ENCODE data around the gene FAM20B. TPM values are rescaled to one million over a fixed set of nuclear protein-coding genes. Genes with fewer than 3 reads are reported as not detected.
A peak's percentile ranks its signal among the peaks of the same experiment; 100 is the strongest.

Gene FAM20B
- total RNA-seq, 1 donor from 2014 or later, result 25.7 TPM

- DNase-seq, result no peak
Observed at GRCh38 chr1:179092896-179093461, 67.3 kb downstream of the FAM20B start.

- no peak for DNase-seq
Observed at GRCh38 chr1:179094818-179095217, 69.1 kb downstream of the FAM20B start.

DNA sequence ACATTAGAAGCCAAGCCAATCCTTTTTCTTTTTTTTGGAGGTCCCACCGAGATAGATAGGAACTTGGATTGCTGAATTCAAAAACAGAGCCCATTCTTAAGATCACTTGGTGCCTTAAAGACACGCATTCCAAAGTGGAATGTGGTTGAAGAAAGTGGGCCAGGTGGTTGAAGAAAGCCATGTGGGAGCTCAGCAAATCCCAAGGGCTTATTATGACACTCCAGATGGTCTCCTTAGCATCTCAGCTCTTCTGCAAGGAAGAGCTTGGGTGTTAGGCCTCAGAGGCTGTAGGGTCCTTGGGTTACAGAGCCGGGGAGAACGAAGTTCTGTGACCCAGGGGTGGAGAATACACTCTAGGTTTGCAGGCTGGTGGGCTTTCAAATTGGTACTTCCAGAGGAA is 69.7 kb downstream of the FAM20B start:
- DNase-seq, result no peak

DNA sequence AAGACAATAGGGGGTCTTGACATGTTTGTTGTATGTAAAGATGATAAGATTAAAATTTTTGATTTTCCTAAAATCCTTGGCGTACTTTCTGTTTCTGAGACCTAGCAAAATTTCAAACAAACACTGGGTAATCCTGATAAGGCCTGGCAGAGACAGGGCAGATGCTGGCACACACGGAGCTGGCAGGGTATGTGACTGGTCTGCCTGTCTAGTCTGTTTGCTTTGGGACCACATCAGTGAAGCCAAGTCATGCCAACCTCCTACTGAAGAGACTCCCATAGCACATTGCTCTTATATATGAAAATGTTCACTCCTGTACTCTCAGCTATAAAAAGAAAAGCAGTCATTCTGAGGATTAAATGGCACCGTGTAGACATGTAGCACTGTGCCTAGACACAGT is 70.2 kb downstream of the FAM20B start:
- DNase-seq, result no peak

GRCh38 chr1:179099891-179100290 is 74.2 kb downstream of the FAM20B start:
- no peak for DNase-seq

DNA sequence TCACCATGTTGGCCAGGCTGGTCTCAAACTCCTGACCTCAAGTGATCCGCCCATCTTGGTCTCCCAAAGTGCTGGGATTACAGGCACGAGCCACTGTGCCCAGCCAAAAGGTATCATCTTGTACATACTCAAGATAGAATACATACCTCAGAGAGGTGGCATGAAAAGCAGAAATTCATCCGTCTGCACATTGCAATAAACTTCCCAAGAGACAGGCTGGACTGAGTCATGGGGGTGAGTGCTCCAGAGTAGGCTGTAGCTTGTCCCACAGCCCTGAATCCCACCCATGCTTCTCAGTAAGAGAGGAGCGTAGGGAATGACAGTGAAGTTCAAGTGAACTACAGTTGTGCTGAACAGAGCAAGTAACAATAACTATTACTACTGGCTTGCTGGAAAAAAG is 75.9 kb downstream of the FAM20B start:
- DNase-seq, result no peak

GRCh38 chr1:179103999-179104398 is 78.3 kb downstream of the FAM20B start:
- DNase-seq, result no peak

GRCh38 chr1:179104611-179105250 is 79.0 kb downstream of the FAM20B start:
- no peak for DNase-seq

DNA sequence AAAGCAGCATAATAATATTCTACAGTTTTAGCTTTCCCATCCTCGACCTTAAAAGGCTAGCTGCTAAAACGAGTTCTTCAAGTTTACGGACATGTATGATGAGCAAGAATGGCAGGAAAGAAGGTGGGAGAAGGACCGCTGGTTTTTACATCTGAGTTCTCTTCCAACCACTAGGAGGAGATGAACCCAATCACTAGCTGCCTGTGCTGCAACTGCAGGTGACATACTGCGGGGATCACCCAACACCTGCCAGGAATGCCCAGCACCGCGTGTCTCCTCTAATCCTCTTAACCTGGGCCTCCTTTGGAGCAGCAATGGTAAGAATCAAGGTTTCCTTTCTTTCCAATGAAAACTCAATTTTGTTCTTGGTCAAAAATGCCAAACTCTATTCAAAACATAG is 79.7 kb downstream of the FAM20B start:
- no peak for DNase-seq

GRCh38 chr1:179107706-179108629 is 82.3 kb downstream of the FAM20B start:
- DNase-seq, result no peak

DNA sequence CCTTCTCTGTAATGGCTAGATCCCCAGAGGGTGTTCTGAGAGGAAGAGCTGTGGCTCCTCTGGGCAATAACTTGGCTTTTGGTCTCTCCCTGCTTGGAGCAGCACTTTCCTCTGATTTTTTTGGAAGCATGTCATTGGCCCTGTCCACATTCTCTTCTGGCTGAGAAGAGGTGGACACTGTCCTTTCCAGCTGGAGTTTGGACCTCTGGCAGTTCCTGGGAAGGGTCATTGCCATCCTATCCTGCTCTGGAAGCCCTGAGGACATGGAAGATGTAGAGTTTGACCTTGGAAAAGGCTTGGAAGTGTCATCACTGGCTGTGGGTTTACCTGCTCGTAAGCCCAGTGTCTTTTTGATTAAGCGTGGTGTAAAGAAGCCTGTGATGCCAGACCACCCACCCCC is 83.0 kb downstream of the FAM20B start:
- no peak for DNase-seq

DNA sequence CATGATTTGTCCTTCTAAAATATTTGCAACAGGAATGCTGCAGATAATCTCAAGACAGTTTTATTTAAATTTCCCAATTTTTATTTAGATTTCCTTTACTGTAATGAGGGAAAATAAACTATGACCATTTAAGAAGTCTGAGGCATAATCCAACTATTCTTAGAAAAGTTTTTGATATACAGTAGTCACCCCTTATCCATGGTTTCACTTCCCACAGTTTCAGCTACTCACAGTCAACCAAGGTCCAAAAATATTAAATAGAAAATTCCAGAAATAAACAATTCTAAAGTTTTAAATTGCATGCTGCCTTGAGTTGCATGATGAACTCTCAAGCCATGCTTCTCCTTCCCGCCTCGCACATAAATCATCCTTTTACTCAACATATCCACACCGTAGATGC is 89.5 kb downstream of the FAM20B start:
- DNase-seq, result no peak

GRCh38 chr1:179119513-179119912 is 93.8 kb downstream of the FAM20B start:
- no peak for DNase-seq

GRCh38 chr1:179120736-179121135 is 95.0 kb downstream of the FAM20B start:
- no peak for DNase-seq

DNA sequence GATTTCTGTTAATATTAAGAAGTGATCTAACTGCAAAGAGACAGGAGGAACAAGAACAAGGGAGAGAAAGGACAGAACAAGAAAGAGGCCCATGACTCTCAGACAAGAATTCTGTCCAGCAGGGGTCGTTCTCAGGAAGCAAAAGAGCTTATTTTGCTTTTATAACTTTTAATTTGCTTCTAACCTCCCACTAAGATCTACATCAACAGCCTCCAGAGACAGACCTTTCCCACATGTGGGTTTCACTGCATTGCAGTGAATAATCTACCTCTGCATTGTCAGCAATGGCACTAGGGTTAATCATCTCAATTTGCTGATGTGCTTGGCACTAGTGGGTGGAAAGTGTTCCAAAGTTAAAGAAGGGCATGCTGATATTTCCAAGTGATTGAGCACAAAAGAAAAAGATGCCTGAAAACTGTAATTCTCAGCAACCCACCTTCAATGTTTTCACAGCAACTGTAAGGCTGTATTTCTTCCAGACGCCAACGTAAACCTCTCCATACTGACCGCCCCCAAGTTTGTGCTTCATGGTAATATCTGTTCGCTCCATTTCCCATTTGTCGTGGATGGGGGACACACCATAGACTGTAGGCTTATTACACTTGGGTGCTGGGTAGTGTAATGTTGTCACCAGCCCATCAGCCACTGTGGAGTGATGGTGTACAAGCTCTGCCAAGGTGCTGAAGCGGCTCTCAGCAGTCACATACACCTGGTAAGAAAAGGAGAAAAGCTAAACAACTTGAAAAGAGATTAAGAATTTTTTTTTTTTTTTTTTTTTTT is 95.7 kb downstream of the FAM20B start:
- peak; percentile 42 for DNase-seq

GRCh38 chr1:179124873-179125272 is 99.2 kb downstream of the FAM20B start:
- DNase-seq, result no peak

Other genes starting within 250 kb of the FAM20B start
- gene ANGPTL1, start 154.8 kb upstream of the FAM20B start, total RNA-seq, result 104 TPM
- gene TOR3A, start 56.2 kb downstream of the FAM20B start, total RNA-seq, result 19.6 TPM
- gene ABL2, start 203.8 kb downstream of the FAM20B start, total RNA-seq, result 16.9 TPM